Measurements from ENCODE around the gene BLOC1S6.
A peak's percentile ranks its signal among the peaks of the same experiment; 100 is the strongest.
"Not testable (repeated sequence)": the region's sequence is repeated elsewhere in the genome, so short reads cannot be mapped to it uniquely, and the experiment has no call there.

The BLOC1S6 gene

GRCh38 chr15:45641999-45642932, 55.1 kb downstream of the BLOC1S6 start:
- no peak for DNase-seq

DNA sequence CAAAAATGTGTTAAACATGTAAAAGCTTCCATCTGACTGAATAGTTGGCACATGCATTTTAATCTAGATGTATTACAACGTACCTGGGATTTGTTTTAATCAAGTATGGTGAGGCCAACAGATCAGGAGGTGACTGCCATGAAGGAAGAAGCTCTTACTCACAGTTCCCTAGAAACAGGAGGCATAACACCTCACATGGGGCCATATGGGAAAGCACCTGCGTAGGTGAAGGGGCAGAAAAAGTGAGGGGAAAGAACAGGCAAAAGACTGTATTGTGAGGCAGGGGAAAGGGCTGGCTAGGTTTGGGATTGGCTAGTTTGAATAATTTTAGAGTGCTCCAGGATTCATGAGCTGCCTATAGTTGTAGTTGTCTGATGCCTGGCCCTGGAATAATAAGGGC, 57.3 kb downstream of the BLOC1S6 start:
- DNase-seq = no peak

DNA sequence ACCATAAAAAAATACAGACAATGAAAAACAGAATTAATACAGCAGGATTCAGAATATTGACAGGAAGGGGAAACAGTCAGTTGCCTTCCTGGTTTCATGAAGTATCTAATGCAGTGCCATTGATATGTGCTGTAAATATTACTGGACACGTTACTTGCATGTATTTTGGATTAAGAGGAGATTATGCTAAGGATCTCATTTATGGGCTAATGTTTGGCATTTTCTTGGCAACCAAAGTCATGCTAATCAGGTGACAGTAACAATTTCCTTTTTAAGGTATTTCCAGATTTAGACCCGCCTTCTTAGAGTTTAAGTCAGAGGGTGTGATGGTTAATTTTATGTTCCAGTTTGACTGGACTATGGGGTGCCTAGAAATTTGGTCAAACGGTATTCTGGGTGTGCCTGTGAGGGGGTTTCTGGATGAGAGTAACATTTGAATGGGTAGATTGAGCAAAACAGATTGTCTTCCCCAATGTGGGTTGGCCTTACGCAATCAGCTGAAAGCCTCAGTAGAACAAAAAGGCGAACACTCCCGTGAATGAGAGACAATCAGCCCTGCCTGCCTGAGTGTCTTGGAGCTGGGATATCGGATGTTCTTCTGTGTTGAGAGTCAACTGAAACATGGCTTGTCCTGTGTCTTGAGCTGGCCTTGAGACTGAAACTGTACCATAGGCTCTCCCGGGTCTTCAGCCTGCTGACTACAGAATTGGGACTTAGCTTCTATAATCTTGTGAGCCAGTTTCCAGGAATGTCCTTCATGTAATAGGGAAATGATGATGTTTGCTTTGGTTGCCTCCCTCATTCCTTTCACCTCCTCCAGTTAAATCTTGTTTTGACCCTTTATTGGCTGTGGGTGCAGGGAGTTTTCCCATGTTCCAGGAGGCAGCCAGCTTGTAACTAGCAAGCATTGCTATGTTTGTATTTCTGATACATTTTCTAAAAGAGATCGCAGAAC, 58.1 kb downstream of the BLOC1S6 start:
- DNase-seq = no peak

DNA sequence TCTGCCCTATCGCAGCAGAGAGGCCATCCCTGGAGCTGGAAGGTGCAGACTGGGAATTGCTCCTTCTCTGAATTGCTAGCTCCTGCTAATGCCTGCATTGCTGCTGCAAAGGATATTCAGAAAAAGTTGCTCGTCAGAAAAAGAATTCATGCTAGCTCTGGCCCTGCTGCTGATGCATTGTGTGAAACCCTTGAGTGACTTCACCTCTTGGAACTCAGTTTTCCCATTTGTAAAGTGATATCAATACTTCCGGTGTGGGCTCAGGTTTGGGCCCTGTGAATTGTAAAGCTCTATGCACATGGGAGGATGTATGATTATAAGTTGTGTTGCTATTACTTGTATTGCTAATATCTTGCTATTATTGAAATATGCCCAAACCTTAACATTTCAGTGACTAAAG, 59.0 kb downstream of the BLOC1S6 start:
- DNase-seq = no peak

GRCh38 chr15:45647828-45648227, 60.6 kb downstream of the BLOC1S6 start:
- DNase-seq = no peak

DNA sequence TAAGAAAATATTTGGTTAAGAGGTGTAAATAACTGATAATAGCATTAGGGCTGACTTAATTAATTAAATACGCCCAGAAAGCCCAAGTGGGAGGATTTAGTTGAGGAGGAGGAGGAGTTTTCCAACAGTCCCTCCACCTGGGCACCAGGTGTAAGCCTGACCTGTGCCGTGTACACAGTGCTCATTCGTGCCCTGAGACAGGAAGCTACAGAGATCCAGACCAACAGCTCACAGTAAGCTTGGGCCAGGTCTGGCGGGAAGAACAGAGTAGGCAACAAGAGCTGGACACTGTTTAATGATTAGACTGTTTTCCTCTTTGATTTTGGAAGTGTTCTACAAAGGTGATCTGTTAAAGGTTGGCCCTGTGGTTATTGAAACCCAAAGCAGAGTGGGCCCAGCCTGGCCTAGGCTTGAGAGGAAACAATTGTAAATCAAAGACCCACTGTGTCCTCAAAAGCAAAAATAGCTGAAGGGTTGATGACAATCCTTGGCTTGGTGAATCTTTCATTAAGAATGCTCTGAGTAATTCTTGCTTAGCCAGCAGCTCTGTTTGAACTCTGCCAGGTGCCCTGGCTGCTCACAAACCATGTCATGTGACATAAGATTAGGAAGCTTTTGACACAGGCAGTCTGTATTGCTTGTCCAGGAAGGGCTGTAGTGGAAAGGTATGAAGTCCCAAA, 61.5 kb downstream of the BLOC1S6 start:
- peak; percentile 9 for DNase-seq

GRCh38 chr15:45650007-45650406, 62.8 kb downstream of the BLOC1S6 start:
- not testable (repeated sequence) for DNase-seq

DNA sequence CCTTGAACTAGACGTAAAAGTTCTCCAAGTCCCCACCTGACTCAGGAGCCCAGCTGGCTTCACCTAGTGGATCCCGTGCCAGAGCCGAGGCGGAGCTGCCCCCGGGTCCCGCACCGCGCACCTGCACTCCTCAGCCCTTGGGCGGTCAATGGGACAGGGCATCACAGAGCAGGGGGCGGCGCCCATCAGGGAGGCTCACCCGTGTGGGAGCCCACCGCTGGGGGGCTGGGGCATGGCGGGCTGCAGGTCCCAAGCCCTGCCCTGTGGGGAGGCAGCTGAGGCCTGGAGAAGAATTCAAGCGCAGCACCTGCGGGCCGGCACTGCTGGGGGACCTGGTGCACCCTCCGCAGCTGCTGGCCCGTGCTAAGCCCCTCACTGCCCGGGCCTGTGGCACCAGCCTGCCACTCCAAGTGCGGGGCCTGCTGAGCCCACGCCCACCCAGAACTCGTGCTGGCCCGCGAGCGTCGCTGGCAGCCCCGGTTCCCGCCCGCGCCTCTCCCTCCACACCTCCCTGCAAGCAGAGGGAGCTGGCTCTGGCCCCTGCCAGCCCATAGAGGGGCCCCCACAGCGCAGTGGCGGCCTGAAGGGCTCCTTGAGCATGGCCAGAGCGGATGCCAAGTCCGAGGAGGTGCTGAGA, 63.8 kb downstream of the BLOC1S6 start:
- DNase-seq = no peak

- DNase-seq = no peak
Measured at GRCh38 chr15:45653702-45654424, 66.7 kb downstream of the BLOC1S6 start.

DNA sequence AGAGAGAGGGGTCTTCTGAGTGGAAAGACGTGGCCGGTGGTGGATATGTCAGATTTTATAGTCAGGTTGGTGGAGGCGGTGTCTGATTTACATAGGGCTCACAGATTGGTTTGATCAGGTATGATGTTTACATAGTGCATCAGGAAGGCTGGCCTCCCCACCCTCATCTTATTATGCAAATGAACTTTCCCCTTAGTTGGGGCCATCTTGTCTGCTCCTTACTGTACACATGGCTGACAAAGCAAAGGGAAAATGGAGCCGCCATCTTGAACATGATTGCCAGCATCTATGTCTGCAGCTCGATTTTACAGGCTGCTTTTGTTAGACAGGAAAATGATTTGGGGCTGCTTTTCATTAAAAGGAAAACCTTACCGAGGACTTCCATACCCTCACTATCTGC, 67.6 kb downstream of the BLOC1S6 start:
- DNase-seq = no peak

- no peak for DNase-seq
Measured at GRCh38 chr15:45657254-45657653, 70.1 kb downstream of the BLOC1S6 start.

DNA sequence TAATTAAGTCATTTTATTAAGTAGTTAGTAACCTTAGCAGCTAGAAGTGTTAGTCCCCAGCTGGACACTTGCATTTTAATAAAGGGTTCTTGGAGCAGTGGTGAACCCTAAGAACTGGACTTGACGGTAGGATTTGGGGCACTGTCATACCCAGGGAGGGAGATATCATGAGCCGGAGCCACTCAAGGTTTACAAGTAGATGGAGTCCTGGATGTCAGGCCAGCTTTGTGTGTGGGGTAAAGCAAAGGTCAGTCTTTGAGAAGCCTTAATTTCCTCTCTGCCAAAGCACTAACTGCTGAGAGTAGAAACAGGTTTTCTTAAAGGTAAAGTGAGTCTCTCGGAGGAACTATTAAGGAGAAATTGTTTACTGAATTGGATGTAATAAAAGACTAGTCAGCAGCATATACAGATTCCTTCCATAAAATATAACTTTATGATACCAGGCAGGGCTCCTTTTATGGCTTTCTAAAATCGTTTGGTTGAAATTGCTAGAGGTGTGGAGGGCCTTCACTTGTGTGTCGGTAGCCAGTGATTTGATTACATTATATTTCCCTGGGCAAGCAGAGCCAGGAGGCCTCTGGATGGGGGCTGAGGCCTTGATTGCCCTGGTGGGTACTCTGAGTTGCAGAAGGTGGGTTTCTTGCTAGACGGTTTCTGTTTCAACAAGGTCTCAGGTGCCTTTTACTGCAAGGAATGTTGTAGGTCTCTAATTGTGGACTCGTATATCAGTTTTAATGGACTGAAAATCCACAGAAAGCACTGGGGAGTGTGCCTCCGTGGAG, 70.8 kb downstream of the BLOC1S6 start:
- no peak for DNase-seq

Measured in CD4-positive, alpha-beta T cell treated with Interleukin-6 for 4 hours (primary cell).